ENCODE measurements around the gene FGF18.
A peak's percentile ranks its signal among the peaks of the same experiment; 100 is the strongest.
"Not testable (repeated sequence)": the region's sequence is repeated elsewhere in the genome, so short reads cannot be mapped to it uniquely, and the experiment has no call there.

FGF18 gene

GRCh38 chr5:171495122-171495700 is 75.8 kb downstream of the FGF18 start:
- peak overlapping the region; percentile 41 for H3K9ac ChIP-seq (ENCODE audit: low read length)
- no peaks in the 10 kb centered on the region for H3K9me3 ChIP-seq (ENCODE audit: control insufficient read depth, low read depth, low read length)
- no peaks in the 10 kb centered on the region for H3K36me3 ChIP-seq (ENCODE audit: control insufficient read depth, low read depth, low read length)
- peaks cover 15% of the 10 kb centered on the region for H3K4me1 ChIP-seq (ENCODE audit: control insufficient read depth, low read depth, low read length)
- H3K27me3 ChIP-seq (ENCODE audit: control insufficient read depth, insufficient read depth, low read length), result no peaks in the 10 kb centered on the region
- no peak overlapping the region for H3K27ac ChIP-seq (ENCODE audit: low read length)
- peak overlapping the region; percentile 17 for H3K4me3 ChIP-seq (ENCODE audit: low read length)

- Histone ChIP-seq H3K4me3 (ENCODE audit: low read length) (no peak overlapping the region), H3K36me3 (ENCODE audit: control insufficient read depth, low read depth, low read length) (no peaks in the 10 kb centered on the region), H3K27ac (ENCODE audit: low read length) (no peak overlapping the region), H3K9me3 (ENCODE audit: control insufficient read depth, low read depth, low read length) (no peaks in the 10 kb centered on the region), H3K27me3 (ENCODE audit: control insufficient read depth, insufficient read depth, low read length) (no peaks in the 10 kb centered on the region), H3K9ac (ENCODE audit: low read length) (no peak overlapping the region), H3K4me1 (ENCODE audit: control insufficient read depth, low read depth, low read length) (peaks cover 15% of the 10 kb centered on the region)
These were observed 77.0 kb downstream of the FGF18 start for GRCh38 chr5:171496456-171496855.

GRCh38 chr5:171497494-171497893 is 78.0 kb downstream of the FGF18 start:
- not testable (repeated sequence) for H3K27me3 ChIP-seq (ENCODE audit: control insufficient read depth, insufficient read depth, low read length); H3K9ac ChIP-seq (ENCODE audit: low read length); H3K9me3 ChIP-seq (ENCODE audit: control insufficient read depth, low read depth, low read length); H3K27ac ChIP-seq (ENCODE audit: low read length); H3K4me3 ChIP-seq (ENCODE audit: low read length); H3K36me3 ChIP-seq (ENCODE audit: control insufficient read depth, low read depth, low read length)
- peaks cover 15% of the 10 kb centered on the region for H3K4me1 ChIP-seq (ENCODE audit: control insufficient read depth, low read depth, low read length)

GRCh38 chr5:171498166-171498565 is 78.7 kb downstream of the FGF18 start:
- Histone ChIP-seq H3K4me3 (ENCODE audit: low read length) (no peak overlapping the region), H3K4me1 (ENCODE audit: control insufficient read depth, low read depth, low read length) (peaks cover 15% of the 10 kb centered on the region), H3K27me3 (ENCODE audit: control insufficient read depth, insufficient read depth, low read length) (no peaks in the 10 kb centered on the region), H3K9me3 (ENCODE audit: control insufficient read depth, low read depth, low read length) (no peaks in the 10 kb centered on the region), H3K36me3 (ENCODE audit: control insufficient read depth, low read depth, low read length) (no peaks in the 10 kb centered on the region), H3K27ac (ENCODE audit: low read length) (no peak overlapping the region), H3K9ac (ENCODE audit: low read length) (no peak overlapping the region)

DNA sequence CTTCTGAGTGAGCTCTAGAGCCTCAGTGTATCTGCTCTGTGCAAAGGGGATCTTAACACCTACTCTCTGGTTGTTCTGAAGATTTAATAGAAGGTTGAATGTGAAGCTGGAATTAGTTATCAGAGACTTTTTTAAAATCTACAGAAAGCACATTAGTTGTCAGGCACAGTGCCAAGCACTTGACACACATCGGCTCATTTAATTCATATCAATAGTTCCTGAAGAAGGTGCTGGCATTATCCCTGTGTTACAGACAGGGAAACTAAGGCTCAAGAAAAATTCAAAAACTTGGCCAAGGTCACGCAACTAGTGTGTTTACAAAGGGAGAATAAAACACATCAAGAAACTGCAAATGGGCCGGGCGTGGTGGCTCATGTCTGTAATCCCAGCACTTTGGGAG is 80.2 kb downstream of the FGF18 start:
- no peak overlapping the region for H3K27ac ChIP-seq (ENCODE audit: low read length)
- no peaks in the 10 kb centered on the region for H3K36me3 ChIP-seq (ENCODE audit: control insufficient read depth, low read depth, low read length)
- no peak overlapping the region for H3K4me3 ChIP-seq (ENCODE audit: low read length)
- H3K27me3 ChIP-seq (ENCODE audit: control insufficient read depth, insufficient read depth, low read length), result no peaks in the 10 kb centered on the region
- peaks cover 8% of the 10 kb centered on the region for H3K4me1 ChIP-seq (ENCODE audit: control insufficient read depth, low read depth, low read length)
- no peaks in the 10 kb centered on the region for H3K9me3 ChIP-seq (ENCODE audit: control insufficient read depth, low read depth, low read length)
- H3K9ac ChIP-seq (ENCODE audit: low read length), result no peak overlapping the region

DNA sequence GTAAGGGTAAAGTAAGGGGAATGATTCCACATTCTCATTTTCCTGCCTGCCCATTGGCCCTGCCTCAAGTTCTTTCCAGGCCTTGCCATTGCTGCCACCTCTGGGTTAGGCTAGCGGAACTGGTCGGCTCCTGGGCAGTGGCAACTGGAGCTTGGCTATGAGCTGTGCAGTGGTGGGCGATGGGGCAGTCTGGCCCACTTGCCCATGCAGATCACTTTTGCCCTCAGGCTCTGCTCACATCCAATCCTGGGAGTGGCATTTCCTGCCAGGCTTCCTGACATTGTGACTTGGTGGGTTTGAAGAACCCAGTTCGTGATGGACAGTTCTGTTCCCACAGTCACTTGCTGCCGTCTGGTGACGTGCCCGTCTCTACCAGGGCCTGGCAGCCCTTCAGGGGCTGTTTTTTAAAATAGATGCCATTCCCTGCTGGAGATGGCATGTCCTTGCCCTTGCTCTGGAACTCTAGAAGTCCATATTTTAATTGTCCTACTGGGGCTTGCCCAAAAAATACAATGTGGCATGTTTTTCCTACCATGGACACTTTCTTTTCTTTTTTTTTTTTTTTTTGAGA is 86.1 kb downstream of the FGF18 start:
- no peak overlapping the region for H3K27ac ChIP-seq (ENCODE audit: low read length)
- H3K4me1 ChIP-seq (ENCODE audit: control insufficient read depth, low read depth, low read length), result no peaks in the 10 kb centered on the region
- H3K27me3 ChIP-seq (ENCODE audit: control insufficient read depth, insufficient read depth, low read length), result no peaks in the 10 kb centered on the region
- no peak overlapping the region for H3K9ac ChIP-seq (ENCODE audit: low read length)
- no peak overlapping the region for H3K4me3 ChIP-seq (ENCODE audit: low read length)
- H3K36me3 ChIP-seq (ENCODE audit: control insufficient read depth, low read depth, low read length), result no peaks in the 10 kb centered on the region
- no peaks in the 10 kb centered on the region for H3K9me3 ChIP-seq (ENCODE audit: control insufficient read depth, low read depth, low read length)

DNA sequence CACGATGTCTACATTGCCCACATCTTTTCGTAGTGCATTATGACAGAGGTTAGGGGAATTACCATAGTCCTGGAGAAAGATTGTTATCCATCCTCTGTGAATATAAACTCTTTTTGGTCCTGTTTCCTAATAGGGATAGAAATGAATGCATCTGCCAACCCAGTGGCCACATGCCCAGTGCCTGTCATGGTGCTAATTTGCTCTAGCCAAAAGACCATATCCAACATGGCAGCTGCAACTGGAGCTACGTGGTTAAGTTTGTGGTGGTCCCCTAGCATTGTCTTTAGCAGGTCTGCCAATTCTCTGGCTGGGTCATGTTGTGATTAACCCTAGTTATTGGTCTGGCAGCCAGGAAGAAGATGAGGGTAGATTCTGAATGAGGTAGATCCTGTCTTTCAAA is 87.5 kb downstream of the FGF18 start:
- Histone ChIP-seq H3K9me3 (ENCODE audit: control insufficient read depth, low read depth, low read length) (no peaks in the 10 kb centered on the region), H3K4me1 (ENCODE audit: control insufficient read depth, low read depth, low read length) (no peaks in the 10 kb centered on the region), H3K36me3 (ENCODE audit: control insufficient read depth, low read depth, low read length) (no peaks in the 10 kb centered on the region), H3K4me3 (ENCODE audit: low read length) (no peak overlapping the region), H3K27me3 (ENCODE audit: control insufficient read depth, insufficient read depth, low read length) (no peaks in the 10 kb centered on the region), H3K9ac (ENCODE audit: low read length) (no peak overlapping the region), H3K27ac (ENCODE audit: low read length) (no peak overlapping the region)

Data from iPS-18a (cell line).